GM23248 (cell line): ENCODE results near the gene PCBD1. TPM values are rescaled to one million over a fixed set of nuclear protein-coding genes. Genes with fewer than 3 reads are reported as not detected.

ENCODE experiments used
- DNase-seq: peaks from one replicate; pipeline ENCODE4 v3.0.0-alpha.2; 2015
- H2AFZ ChIP-seq: fragments of 200-600 bp; sonication (generic); 2 replicates; pipeline ENCODE4 v1.6.1; 2016; ENCODE audit warnings: antibody characterized with exemption
- H3F3A ChIP-seq: fragments of 200-600 bp; sonication (generic); 2 replicates; pipeline ENCODE4 v1.6.1; 2016; ENCODE audit warnings: mild to moderate bottlenecking, antibody characterized with exemption, mixed run types; ENCODE audit not compliant: insufficient read depth
- H3K27ac ChIP-seq: fragments of 200-600 bp; sonication (generic); 2 replicates; pipeline ENCODE4 v1.5.1; 2016; ENCODE audit warnings: mild to moderate bottlenecking
- H3K27me3 ChIP-seq: fragments of 200-600 bp; sonication (generic); replicated peaks from 2 replicates; pipeline ENCODE4 v1.6.1; 2016; ENCODE audit warnings: mild to moderate bottlenecking; ENCODE audit not compliant: insufficient read depth
- H3K36me3 ChIP-seq: fragments of 200-600 bp; sonication (generic); 2 replicates; pipeline ENCODE4 v1.6.1; 2016; ENCODE audit warnings: low read depth, mild to moderate bottlenecking
- H3K4me1 ChIP-seq: fragments of 200-600 bp; sonication (generic); 2 replicates; pipeline ENCODE4 v1.6.1; 2016; ENCODE audit warnings: mild to moderate bottlenecking; ENCODE audit not compliant: insufficient read depth
- H3K4me2 ChIP-seq: fragments of 200-600 bp; sonication (generic); one replicate; pipeline ENCODE4 v1.6.1; 2016; ENCODE audit warnings: mild to moderate bottlenecking; ENCODE audit not compliant: unreplicated experiment
- H3K4me3 ChIP-seq: fragments of 200-600 bp; sonication (generic); 2 replicates; pipeline ENCODE4 v1.5.1; 2016; ENCODE audit warnings: mild to moderate bottlenecking
- H3K79me2 ChIP-seq: fragments of 200-600 bp; sonication (generic); 2 replicates; pipeline ENCODE4 v1.6.1; 2016; ENCODE audit warnings: mild to moderate bottlenecking; ENCODE audit not compliant: insufficient read depth
- H3K9ac ChIP-seq: fragments of 200-600 bp; sonication (generic); 2 replicates; pipeline ENCODE4 v1.6.1; 2016; ENCODE audit warnings: mild to moderate bottlenecking
- H3K9me2 ChIP-seq: fragments of 200-600 bp; sonication (generic); 2 replicates; pipeline ENCODE4 v1.6.1; 2016; ENCODE audit warnings: mixed run types, mild to moderate bottlenecking, moderate library complexity; ENCODE audit not compliant: insufficient read depth
- H3K9me3 ChIP-seq: fragments of 200-600 bp; sonication (generic); one replicate; pipeline ENCODE4 v1.6.1; 2017; ENCODE audit warnings: low read depth
- H4K20me1 ChIP-seq: fragments of 200-600 bp; sonication (generic); 2 replicates; pipeline ENCODE4 v1.6.0; 2016; ENCODE audit not compliant: insufficient read depth
- EZH2 ChIP-seq: fragments of 200-600 bp; sonication (generic); IDR thresholded peaks from 2 replicates; pipeline ENCODE4 v1.6.1; 2018; ENCODE audit warnings: antibody characterized with exemption, mild to moderate bottlenecking; ENCODE audit not compliant: insufficient read depth, poor library complexity, severe bottlenecking
- EZH2phosphoT487 ChIP-seq: fragments of 200-600 bp; sonication (generic); IDR thresholded peaks from 2 replicates; pipeline ENCODE4 v1.6.1; 2018; ENCODE audit warnings: antibody characterized with exemption, moderate library complexity, mild to moderate bottlenecking, low read depth; ENCODE audit not compliant: insufficient read depth
- WGBS, 2 experiments: methylation state at CpG; one replicate each; pipeline ENCODE4 v1.1.6; 2015 to 2017; ENCODE audit warnings: low lambda C conversion rate in 2 of 2, low coverage in 1 of 2; ENCODE audit errors: missing lambda C conversion rate in 2 of 2; 5-methylcytosine and 5-hydroxymethylcytosine counted together
- in situ Hi-C: fragments of 300-500 bp; cut with MboI; formaldehyde crosslinking; loops from 2 replicates; pipeline ENCODE4 v1.15.0; 2020
- polyA plus RNA-seq: library from polyadenylated mRNA; unstranded; fragments of >200 nt; fragmentation: Nextera tagmentation; extraction: Ambion mirVana; gene quantifications from 2 replicates; pipeline ENCODE4 v1.2.1, GENCODE V29; 2016
- total RNA-seq: library from RNA; depleted of rRNA; stranded (reverse); fragments of >200 nt; shearing (Covaris generic); gene quantifications from 2 replicates; pipeline ENCODE4 v1.2.3, GENCODE V29; 2014

The PCBD1 gene
- total and polyA plus RNA-seq, 2 experiments from 2014 or later: 26.2 to 36.8 TPM

- H4K20me1 ChIP-seq: no peaks in the 10 kb centered on the region
- in situ Hi-C loops: no loop called here
- no peak for DNase-seq
- no peak overlapping the region for H2AFZ ChIP-seq
- WGBS, 2 experiments: 50 to 53% methylated on average over 2 of the region's 2 CpGs
- H3K4me3 ChIP-seq: no peak overlapping the region
- H3K9ac ChIP-seq: no peak overlapping the region
- H3K27ac ChIP-seq: no peak overlapping the region
- no peaks in the 10 kb centered on the region for H3K9me2 ChIP-seq
- no peaks in the 10 kb centered on the region for H3K4me1 ChIP-seq
- no peaks in the 10 kb centered on the region for H3F3A ChIP-seq
- H3K79me2 ChIP-seq: no peaks in the 10 kb centered on the region
- no peak overlapping the region for H3K4me2 ChIP-seq
- no peaks in the 10 kb centered on the region for H3K9me3 ChIP-seq
- peaks cover 50% of the 10 kb centered on the region for H3K36me3 ChIP-seq
- no peaks in the 10 kb centered on the region for H3K27me3 ChIP-seq
- no peak for TF ChIP-seq EZH2
- TF ChIP-seq EZH2phosphoT487: no peak
Measured at GRCh38 chr10:70856454-70856853, 31.9 kb downstream of the PCBD1 start.

- no peak for DNase-seq
- Histone ChIP-seq H3K36me3 (peaks cover 30% of the 10 kb centered on the region), H3K9me3 (no peaks in the 10 kb centered on the region), H3K4me1 (peaks cover 20% of the 10 kb centered on the region), H3K4me2 (no peak overlapping the region), H3K9ac (no peak overlapping the region), H2AFZ (no peak overlapping the region), H3K27ac (no peak overlapping the region), H4K20me1 (no peaks in the 10 kb centered on the region), H3K79me2 (no peaks in the 10 kb centered on the region), H3K27me3 (no peaks in the 10 kb centered on the region), H3K9me2 (no peaks in the 10 kb centered on the region), H3F3A (peaks cover 10% of the 10 kb centered on the region), H3K4me3 (no peak overlapping the region)
- in situ Hi-C loops: no loop called here
- TF ChIP-seq EZH2phosphoT487: no peak
- TF ChIP-seq EZH2: no peak
- whole genome bisulfite sequencing, 2 experiments: 100% methylated on average over 1 of the region's 1 CpG
Measured at GRCh38 chr10:70853457-70853856, 34.9 kb downstream of the PCBD1 start.

GRCh38 chr10:70853038-70853437, 35.3 kb downstream of the PCBD1 start:
- DNase-seq: no peak
- no peak overlapping the region for H3K4me2 ChIP-seq
- no peaks in the 10 kb centered on the region for H3K79me2 ChIP-seq
- no peaks in the 10 kb centered on the region for H3K9me3 ChIP-seq
- H3F3A ChIP-seq: peaks cover 10% of the 10 kb centered on the region
- no peaks in the 10 kb centered on the region for H4K20me1 ChIP-seq
- TF ChIP-seq EZH2: no peak
- no peak for TF ChIP-seq EZH2phosphoT487
- H3K27me3 ChIP-seq: no peaks in the 10 kb centered on the region
- in situ Hi-C loops: no loop called here
- no peak overlapping the region for H2AFZ ChIP-seq
- H3K9me2 ChIP-seq: no peaks in the 10 kb centered on the region
- H3K4me3 ChIP-seq: no peak overlapping the region
- no peak overlapping the region for H3K9ac ChIP-seq
- peaks cover 30% of the 10 kb centered on the region for H3K36me3 ChIP-seq
- WGBS, 2 experiments: 86 to 88% methylated on average over 4 of the region's 4 CpGs
- no peak overlapping the region for H3K27ac ChIP-seq
- H3K4me1 ChIP-seq: peaks cover 20% of the 10 kb centered on the region

GRCh38 chr10:70851597-70852475, 36.5 kb downstream of the PCBD1 start:
- no peak for DNase-seq
- Histone ChIP-seq H3K27ac (no peak overlapping the region), H4K20me1 (no peaks in the 10 kb centered on the region), H3K36me3 (peaks cover 30% of the 10 kb centered on the region), H3K9ac (no peak overlapping the region), H3K4me3 (no peak overlapping the region), H2AFZ (no peak overlapping the region), H3K9me2 (no peaks in the 10 kb centered on the region), H3K4me1 (peaks cover 27% of the 10 kb centered on the region), H3K27me3 (no peaks in the 10 kb centered on the region), H3K4me2 (no peak overlapping the region), H3K9me3 (no peaks in the 10 kb centered on the region), H3K79me2 (no peaks in the 10 kb centered on the region), H3F3A (peaks cover 14% of the 10 kb centered on the region)
- 91% methylated on average over 5 of the region's 5 CpGs for WGBS, 2 experiments
- TF ChIP-seq EZH2: no peak
- TF ChIP-seq EZH2phosphoT487: no peak
- in situ Hi-C loops: no loop called here
